ENCODE measurements around the gene TECTA. TPM values are rescaled to one million over a fixed set of nuclear protein-coding genes. Genes with fewer than 3 reads are reported as not detected.
A peak's percentile ranks its signal among the peaks of the same experiment; 100 is the strongest.

TECTA gene
- total RNA-seq, 1 donor from 2014 or later = 2.3 TPM

DNA sequence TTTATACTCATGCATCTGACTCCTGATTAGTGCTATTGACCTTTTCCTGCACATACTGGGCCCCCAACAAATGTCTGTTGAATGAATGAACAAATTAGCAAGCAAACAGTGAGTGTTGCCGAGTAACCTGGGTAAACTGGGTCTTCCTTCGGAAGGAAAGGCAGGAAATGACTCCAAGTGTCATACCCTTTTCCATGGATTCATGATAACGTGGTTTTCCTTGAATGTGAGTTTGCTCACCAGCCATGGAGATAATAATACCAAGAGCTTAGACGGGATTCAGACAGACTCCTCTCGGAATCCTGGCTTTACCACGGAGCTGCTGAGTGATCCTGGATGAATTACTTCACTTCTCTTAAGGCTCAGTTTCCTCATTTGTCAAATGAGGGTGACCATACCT lies 16.7 kb downstream of the TECTA start:
- Mint-ChIP-seq H3K9me3 (no peaks in the 10 kb centered on the region), H3K27ac (no peak overlapping the region), H3K27me3 (peaks cover 5% of the 10 kb centered on the region), H3K4me3 (no peak overlapping the region), H3K4me1 (ENCODE audit: unreplicated experiment) (peaks cover under 1% of the 10 kb centered on the region), H3K36me3 (no peaks in the 10 kb centered on the region)
- no peak for TF ChIP-seq CTCF (conservative IDR thresholded peaks at IDR 0.05)
- no peak for DNase-seq (ENCODE audit: extremely low spot score, unreplicated experiment)

GRCh38 chr11:121119440-121119839 lies 18.4 kb downstream of the TECTA start:
- no peaks in the 10 kb centered on the region for H3K27me3 Mint-ChIP-seq
- peak; percentile 50 for TF ChIP-seq CTCF (conservative IDR thresholded peaks at IDR 0.05)
- H3K4me1 Mint-ChIP-seq (ENCODE audit: unreplicated experiment) = no peaks in the 10 kb centered on the region
- no peak for DNase-seq (ENCODE audit: extremely low spot score, unreplicated experiment)
- H3K9me3 Mint-ChIP-seq = peaks cover 14% of the 10 kb centered on the region
- no peak overlapping the region for H3K4me3 Mint-ChIP-seq
- peaks cover 3% of the 10 kb centered on the region for H3K36me3 Mint-ChIP-seq
- no peak overlapping the region for H3K27ac Mint-ChIP-seq

- no peak for DNase-seq (ENCODE audit: extremely low spot score, unreplicated experiment)
- no peak overlapping the region for H3K27ac Mint-ChIP-seq
- no peaks in the 10 kb centered on the region for H3K4me1 Mint-ChIP-seq (ENCODE audit: unreplicated experiment)
- peaks cover 14% of the 10 kb centered on the region for H3K9me3 Mint-ChIP-seq
- H3K36me3 Mint-ChIP-seq = peaks cover 3% of the 10 kb centered on the region
- no peak overlapping the region for H3K4me3 Mint-ChIP-seq
- TF ChIP-seq CTCF (conservative IDR thresholded peaks at IDR 0.05) = no peak
- no peaks in the 10 kb centered on the region for H3K27me3 Mint-ChIP-seq
Observed at GRCh38 chr11:121122328-121122727, 21.3 kb downstream of the TECTA start.

DNA sequence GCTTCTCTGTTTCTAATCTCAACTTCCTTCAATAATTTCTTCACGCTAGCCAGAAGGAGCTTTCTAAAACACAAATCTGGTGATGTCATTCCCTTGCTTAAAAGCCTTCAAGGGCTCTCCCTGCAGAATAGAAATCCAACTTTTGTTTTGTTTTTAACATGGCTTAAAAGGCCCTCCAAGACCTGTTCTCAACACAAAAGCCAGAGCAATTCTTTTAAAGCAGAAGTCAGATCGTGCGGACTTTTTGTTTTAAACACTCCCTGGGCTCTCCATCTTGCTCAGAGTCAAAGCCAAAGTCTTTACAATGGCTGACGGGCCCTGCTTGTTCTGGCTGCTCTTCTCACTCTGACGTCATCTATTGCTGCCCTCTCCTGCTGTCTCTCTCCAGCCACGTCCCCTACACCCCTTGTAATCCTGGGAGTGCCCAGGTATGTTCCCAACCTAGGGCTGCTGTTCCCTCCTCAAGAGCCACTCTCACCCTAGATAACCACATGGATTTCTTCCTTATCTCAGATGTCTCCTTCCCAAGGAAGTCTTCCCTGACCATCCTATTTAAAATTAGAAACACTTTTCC lies 22.5 kb downstream of the TECTA start:
- Mint-ChIP-seq H3K4me3 (no peak overlapping the region), H3K27me3 (no peaks in the 10 kb centered on the region), H3K36me3 (peaks cover 3% of the 10 kb centered on the region), H3K4me1 (ENCODE audit: unreplicated experiment) (no peaks in the 10 kb centered on the region), H3K9me3 (peaks cover 14% of the 10 kb centered on the region), H3K27ac (no peak overlapping the region)
- no peak for DNase-seq (ENCODE audit: extremely low spot score, unreplicated experiment)
- no peak for TF ChIP-seq CTCF (conservative IDR thresholded peaks at IDR 0.05)

DNA sequence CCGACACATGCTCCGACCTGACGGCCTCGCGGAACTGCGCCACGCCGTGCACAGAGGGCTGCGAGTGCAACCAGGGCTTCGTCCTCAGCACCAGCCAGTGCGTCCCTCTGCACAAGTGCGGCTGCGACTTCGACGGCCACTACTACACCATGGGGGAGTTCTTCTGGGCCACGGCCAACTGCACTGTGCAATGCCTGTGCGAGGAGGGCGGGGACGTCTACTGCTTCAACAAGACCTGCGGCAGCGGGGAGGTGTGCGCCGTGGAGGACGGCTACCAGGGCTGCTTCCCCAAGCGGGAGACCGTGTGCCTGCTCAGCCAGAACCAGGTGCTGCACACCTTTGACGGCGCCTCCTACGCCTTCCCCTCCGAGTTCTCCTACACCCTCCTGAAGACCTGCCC lies 26.8 kb downstream of the TECTA start:
- Mint-ChIP-seq H3K9me3 (peaks cover 14% of the 10 kb centered on the region), H3K4me3 (no peak overlapping the region), H3K27me3 (no peaks in the 10 kb centered on the region), H3K27ac (no peak overlapping the region), H3K4me1 (ENCODE audit: unreplicated experiment) (no peaks in the 10 kb centered on the region), H3K36me3 (peaks cover 3% of the 10 kb centered on the region)
- no peak for DNase-seq (ENCODE audit: extremely low spot score, unreplicated experiment)
- TF ChIP-seq CTCF (conservative IDR thresholded peaks at IDR 0.05) = no peak

Measured in type B pancreatic cell (in vitro differentiated cells).